GM11168 (cell line): ENCODE data around the gene LNP1.
"Not testable (repeated sequence)": the region's sequence is repeated elsewhere in the genome, so short reads cannot be mapped to it uniquely, and the experiment has no call there.

ENCODE experiments used
- in situ Hi-C: fragments of 300-500 bp; cut with MboI; formaldehyde crosslinking; loops from one replicate; pipeline ENCODE4 v1.12.0; 2022; ENCODE audit warnings: low sequenced_read_pairs; ENCODE audit not compliant: unreplicated experiment

Gene LNP1

GRCh38 chr3:100468676-100469075 is 67.3 kb downstream of the LNP1 start:
- in situ Hi-C loops: no loop called here

DNA sequence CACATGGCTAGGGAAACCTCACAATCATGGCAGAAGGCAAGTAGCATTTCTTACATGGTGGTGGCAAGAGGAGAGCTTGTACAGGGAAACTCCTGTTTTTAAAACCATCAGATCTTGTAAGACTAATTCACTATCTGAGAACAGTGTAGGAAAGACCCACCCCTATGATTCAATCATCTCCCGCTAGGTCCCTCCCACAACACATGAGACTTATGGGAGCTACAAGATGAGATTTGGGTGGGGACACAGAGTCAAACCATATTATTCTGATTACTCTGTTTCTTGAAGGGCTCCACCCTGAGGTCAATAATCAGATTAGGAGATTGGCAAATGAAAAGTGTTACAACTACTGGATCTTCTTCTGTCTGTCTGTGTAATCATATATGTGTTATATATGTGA is 69.6 kb downstream of the LNP1 start:
- in situ Hi-C loops: no loop called here

DNA sequence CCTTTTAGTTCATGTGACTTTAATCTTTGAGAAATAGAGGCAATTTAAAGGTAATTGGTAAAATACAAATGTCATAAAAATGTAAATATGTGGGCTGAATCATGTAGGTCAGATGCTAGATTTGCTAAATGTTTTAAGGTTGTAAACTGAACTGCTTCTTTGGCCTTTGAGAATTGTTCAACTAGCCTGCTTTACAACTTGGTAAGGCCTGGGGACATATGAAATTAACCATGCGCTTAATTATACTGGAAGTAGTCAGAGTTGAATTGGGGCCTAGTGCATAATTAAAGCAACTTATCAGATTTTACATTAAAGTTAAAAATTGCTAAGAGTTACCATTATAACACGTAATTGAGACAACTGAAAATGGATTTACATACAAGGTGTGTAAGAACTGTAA is 70.1 kb downstream of the LNP1 start:
- in situ Hi-C loops: no loop called here

GRCh38 chr3:100477851-100478360 is 76.6 kb downstream of the LNP1 start:
- in situ Hi-C loops: not testable (repeated sequence)

DNA sequence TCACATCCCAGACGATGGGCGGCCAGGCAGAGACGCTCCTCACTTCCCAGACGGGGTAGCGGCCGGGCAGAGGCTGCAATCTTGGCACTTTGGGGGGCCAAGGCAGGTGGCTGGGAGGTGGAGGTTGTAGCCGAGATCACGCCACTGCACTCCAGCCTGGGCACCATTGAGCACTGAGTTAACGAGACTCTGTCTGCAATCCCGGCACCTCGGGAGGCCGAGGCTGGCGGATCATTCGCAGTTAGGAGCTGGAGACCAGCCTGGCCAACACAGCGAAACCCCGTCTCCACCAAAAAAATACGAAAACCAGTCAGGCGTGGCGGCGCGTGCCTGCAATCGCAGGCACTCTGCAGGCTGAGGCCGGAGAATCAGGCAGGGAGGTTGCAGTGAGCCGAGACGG is 77.2 kb downstream of the LNP1 start:
- in situ Hi-C loops: not testable (repeated sequence)

- in situ Hi-C loops: no loop called here
Observed at GRCh38 chr3:100480081-100480480, 78.7 kb downstream of the LNP1 start.

- in situ Hi-C loops: no loop called here
Observed at GRCh38 chr3:100482176-100482575, 80.8 kb downstream of the LNP1 start.

DNA sequence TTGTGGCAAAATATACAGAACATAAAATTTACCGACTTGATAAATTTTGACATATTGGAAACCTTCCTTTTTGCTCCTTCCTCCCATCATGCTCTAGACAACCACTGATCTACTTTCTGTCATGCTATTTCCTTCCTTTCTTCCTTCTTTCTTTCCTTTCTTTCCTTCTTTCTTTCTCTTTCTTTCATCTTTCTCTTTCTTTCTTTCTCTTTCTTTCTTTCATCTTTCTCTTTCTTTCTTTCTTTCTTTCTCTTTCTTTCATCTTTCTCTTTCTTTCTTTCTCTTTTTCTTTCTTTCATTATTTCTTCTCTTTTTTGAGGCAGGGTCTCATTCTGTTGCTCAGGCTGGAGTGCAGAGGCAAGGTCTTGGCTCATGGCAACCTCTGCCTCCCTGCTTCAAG is 82.2 kb downstream of the LNP1 start:
- in situ Hi-C loops: no loop called here

DNA sequence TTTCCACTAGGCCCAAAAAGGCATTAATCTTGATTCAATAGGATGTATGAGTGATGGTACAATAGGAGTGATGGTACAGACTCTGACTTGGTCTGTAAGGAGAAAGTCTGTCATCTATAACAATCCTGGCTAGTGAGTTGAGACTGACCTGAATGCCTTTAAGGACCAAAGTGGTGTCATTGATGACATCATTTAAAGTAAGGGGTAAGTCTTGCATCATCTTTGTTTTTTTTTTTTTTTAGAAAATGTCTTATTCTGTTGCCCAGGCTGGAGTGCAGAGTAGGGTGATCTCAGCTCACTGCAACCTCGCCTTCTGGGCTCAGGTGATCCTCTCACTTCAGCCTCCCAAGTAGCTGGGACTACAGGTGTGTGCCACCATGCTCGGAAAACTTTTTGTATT is 85.5 kb downstream of the LNP1 start:
- in situ Hi-C loops: no loop called here

DNA sequence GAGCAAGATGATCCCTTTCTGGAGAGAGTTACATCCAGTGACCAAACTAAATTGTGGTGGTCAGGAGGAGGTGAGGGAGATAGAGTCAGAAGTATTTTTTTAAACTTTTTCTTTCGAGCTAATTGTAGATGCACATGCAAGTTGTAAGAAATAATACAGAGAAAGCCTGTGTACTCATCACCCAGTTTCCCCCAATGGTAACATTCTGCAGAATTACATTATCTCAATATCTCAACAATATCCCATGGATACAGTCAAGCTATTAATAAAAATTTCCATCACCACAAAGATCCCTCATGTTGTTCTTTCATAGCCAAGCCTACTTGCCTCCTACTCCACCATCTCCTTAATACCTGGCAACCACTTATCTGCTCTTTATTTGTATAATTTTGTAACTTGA is 87.8 kb downstream of the LNP1 start:
- in situ Hi-C loops: no loop called here

DNA sequence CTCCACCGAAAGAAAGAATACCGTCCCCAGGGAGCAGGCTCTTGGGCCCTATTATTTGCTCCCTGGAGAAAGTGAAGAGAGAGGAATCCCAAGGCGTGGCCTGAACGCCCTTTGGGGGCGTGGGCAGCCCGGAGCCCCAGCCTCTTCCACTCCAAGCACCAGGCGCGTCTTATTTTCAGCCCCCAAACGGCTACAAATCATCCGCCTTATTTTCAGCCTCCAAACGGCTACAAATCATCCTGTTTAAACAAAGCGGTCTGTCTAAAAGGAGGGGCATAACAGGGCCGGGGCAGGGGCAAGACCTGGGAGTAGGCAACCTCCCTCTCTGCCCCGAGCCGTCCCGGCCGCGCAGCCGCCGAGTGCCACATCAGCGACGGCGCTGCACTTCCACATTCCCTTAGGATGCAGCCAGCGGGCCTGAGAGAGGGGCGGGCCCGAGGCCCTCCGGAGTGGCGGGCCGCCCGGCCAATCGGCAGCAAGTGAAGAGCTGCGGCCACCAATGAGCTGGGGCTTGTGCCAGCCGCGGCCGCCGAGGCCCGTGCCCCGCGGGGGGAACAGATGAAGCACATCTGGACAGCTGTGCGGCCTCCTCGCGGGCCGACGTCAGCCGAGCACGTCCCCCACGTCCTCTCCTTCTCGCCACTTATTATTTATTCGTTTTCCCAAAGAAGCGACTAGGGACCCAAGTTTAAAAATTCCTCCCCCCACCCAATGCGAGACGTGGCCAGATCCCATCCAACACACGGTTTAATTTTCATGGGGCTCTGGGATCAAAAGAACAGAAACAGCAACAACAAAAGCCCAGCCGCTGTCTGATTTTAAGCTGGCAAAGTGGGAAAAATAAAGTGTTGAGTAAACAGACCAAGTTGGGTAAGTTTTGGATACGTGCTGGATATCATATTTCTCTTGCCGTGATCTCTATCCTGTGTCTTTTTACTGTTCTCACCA is 91.0 kb downstream of the LNP1 start, which contains the start of gene TMEM45A:
Gene TMEM45A, plus strand, starts transcription at position 561 of the 948 bp plus-strand sequence. CDS start 62,593 bp downstream, outside the sequence.
- in situ Hi-C loops: no loop called here

DNA sequence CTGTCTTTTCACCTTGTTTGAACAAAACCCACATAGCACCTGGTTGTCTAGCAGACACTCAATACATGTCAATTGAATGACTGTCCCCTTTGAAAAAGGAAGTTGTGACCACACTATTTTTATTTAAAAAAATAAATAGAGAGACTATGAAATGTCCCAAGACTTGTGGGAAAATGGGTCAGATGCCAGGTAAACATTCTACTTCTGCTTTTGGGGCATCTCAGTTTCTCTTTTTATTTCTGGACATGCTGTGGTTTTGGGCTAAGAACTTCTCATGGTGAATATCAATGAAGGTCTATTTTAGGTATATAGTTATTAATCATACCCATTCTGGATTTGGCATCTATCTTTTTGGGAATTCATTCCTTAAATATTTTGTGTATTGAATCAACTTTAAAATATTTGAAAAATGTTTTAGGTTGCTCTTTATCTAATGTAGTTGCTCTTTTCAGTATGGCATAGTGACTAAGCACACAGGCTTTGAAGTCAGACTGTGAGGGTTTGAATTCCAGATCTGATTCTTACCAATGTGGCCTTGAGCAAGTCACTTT is 95.4 kb downstream of the LNP1 start:
- in situ Hi-C loops: no loop called here

GRCh38 chr3:100499651-100500050 is 98.3 kb downstream of the LNP1 start:
- in situ Hi-C loops: no loop called here

- in situ Hi-C loops: no loop called here
Observed at GRCh38 chr3:100500320-100500880, 99.1 kb downstream of the LNP1 start.

DNA sequence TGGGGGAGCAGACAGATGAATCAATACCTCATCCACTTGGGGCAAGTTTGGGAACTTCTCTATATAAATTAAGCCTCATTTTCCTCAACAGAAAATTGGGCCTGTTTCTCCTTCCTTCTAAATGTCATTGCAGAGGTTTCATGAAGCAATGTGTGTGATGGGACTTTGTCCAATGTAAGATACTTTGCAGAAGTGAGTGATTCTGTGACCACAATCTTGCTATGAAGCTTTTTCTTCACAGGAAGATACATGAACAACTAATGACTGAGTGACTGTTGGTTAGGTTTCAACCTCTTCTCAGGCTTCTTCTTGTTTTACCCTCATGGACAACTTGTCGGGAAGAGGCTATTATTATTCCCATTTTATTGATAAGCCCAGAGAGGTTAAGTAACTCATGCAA is 102.1 kb downstream of the LNP1 start:
- in situ Hi-C loops: no loop called here
